Measurements from ENCODE around the gene SLBP.

SLBP gene

GRCh38 chr4:1663549-1663948 is 48.6 kb downstream of the SLBP start:
- Mint-ChIP-seq H3K27me3 (no peaks in the 10 kb centered on the region), H3K27ac (no peak overlapping the region), H3K36me3 (no peaks in the 10 kb centered on the region)

GRCh38 chr4:1661695-1662094 is 50.4 kb downstream of the SLBP start:
- no peaks in the 10 kb centered on the region for H3K36me3 Mint-ChIP-seq
- H3K27ac Mint-ChIP-seq = no peak overlapping the region
- H3K4me1 Mint-ChIP-seq = no peaks in the 10 kb centered on the region
- H3K9me3 Mint-ChIP-seq = no peaks in the 10 kb centered on the region
- H3K27me3 Mint-ChIP-seq = no peaks in the 10 kb centered on the region
- no peak overlapping the region for H3K4me3 Mint-ChIP-seq

More at GRCh38 chr4:1663549-1663948, 48.6 kb downstream of the SLBP start:
- H3K9me3 Mint-ChIP-seq = no peaks in the 10 kb centered on the region
- no peaks in the 10 kb centered on the region for H3K4me1 Mint-ChIP-seq
- no peak overlapping the region for H3K4me3 Mint-ChIP-seq

GRCh38 chr4:1660948-1661677 is 51.0 kb downstream of the SLBP start:
- Mint-ChIP-seq H3K4me3 (no peak overlapping the region), H3K4me1 (no peaks in the 10 kb centered on the region), H3K9me3 (no peaks in the 10 kb centered on the region), H3K27me3 (no peaks in the 10 kb centered on the region), H3K27ac (no peak overlapping the region), H3K36me3 (no peaks in the 10 kb centered on the region)

- Mint-ChIP-seq H3K27ac (no peak overlapping the region), H3K36me3 (no peaks in the 10 kb centered on the region), H3K27me3 (no peaks in the 10 kb centered on the region), H3K4me3 (no peak overlapping the region), H3K4me1 (no peaks in the 10 kb centered on the region), H3K9me3 (no peaks in the 10 kb centered on the region)
Observed at GRCh38 chr4:1659104-1660043, 52.7 kb downstream of the SLBP start.

- no peaks in the 10 kb centered on the region for H3K36me3 Mint-ChIP-seq
- no peaks in the 10 kb centered on the region for H3K4me1 Mint-ChIP-seq
- no peaks in the 10 kb centered on the region for H3K27me3 Mint-ChIP-seq
- H3K9me3 Mint-ChIP-seq = no peaks in the 10 kb centered on the region
- no peak overlapping the region for H3K4me3 Mint-ChIP-seq
- H3K27ac Mint-ChIP-seq = no peak overlapping the region
Observed at GRCh38 chr4:1658581-1658980, 53.5 kb downstream of the SLBP start.

- no peak overlapping the region for H3K4me3 Mint-ChIP-seq
- H3K36me3 Mint-ChIP-seq = no peaks in the 10 kb centered on the region
- H3K4me1 Mint-ChIP-seq = no peaks in the 10 kb centered on the region
- no peaks in the 10 kb centered on the region for H3K27me3 Mint-ChIP-seq
- H3K27ac Mint-ChIP-seq = no peak overlapping the region
- no peaks in the 10 kb centered on the region for H3K9me3 Mint-ChIP-seq
Observed at GRCh38 chr4:1658146-1658545, 54.0 kb downstream of the SLBP start.

GRCh38 chr4:1656986-1657385 is 55.1 kb downstream of the SLBP start:
- H3K4me3 Mint-ChIP-seq = no peak overlapping the region
- no peaks in the 10 kb centered on the region for H3K27me3 Mint-ChIP-seq
- no peaks in the 10 kb centered on the region for H3K9me3 Mint-ChIP-seq
- H3K27ac Mint-ChIP-seq = no peak overlapping the region
- no peaks in the 10 kb centered on the region for H3K4me1 Mint-ChIP-seq
- no peaks in the 10 kb centered on the region for H3K36me3 Mint-ChIP-seq

GRCh38 chr4:1656132-1656531 is 56.0 kb downstream of the SLBP start:
- H3K9me3 Mint-ChIP-seq = no peaks in the 10 kb centered on the region
- no peaks in the 10 kb centered on the region for H3K36me3 Mint-ChIP-seq
- H3K27me3 Mint-ChIP-seq = no peaks in the 10 kb centered on the region
- no peaks in the 10 kb centered on the region for H3K4me1 Mint-ChIP-seq
- no peak overlapping the region for H3K27ac Mint-ChIP-seq
- no peak overlapping the region for H3K4me3 Mint-ChIP-seq

GRCh38 chr4:1655676-1656075 is 56.4 kb downstream of the SLBP start:
- Mint-ChIP-seq H3K36me3 (no peaks in the 10 kb centered on the region), H3K27me3 (no peaks in the 10 kb centered on the region), H3K4me1 (no peaks in the 10 kb centered on the region), H3K9me3 (no peaks in the 10 kb centered on the region), H3K4me3 (no peak overlapping the region), H3K27ac (no peak overlapping the region)

GRCh38 chr4:1655081-1655480 is 57.0 kb downstream of the SLBP start:
- Mint-ChIP-seq H3K9me3 (no peaks in the 10 kb centered on the region), H3K27ac (no peak overlapping the region), H3K4me3 (no peak overlapping the region)

GRCh38 chr4:1654216-1654955 is 57.7 kb downstream of the SLBP start:
- H3K36me3 Mint-ChIP-seq = no peaks in the 10 kb centered on the region
- no peak overlapping the region for H3K27ac Mint-ChIP-seq
- H3K27me3 Mint-ChIP-seq = no peaks in the 10 kb centered on the region
- H3K4me1 Mint-ChIP-seq = no peaks in the 10 kb centered on the region
- H3K4me3 Mint-ChIP-seq = no peak overlapping the region
- H3K9me3 Mint-ChIP-seq = no peaks in the 10 kb centered on the region

More at GRCh38 chr4:1655081-1655480, 57.0 kb downstream of the SLBP start:
- Mint-ChIP-seq H3K4me1 (no peaks in the 10 kb centered on the region), H3K27me3 (no peaks in the 10 kb centered on the region), H3K36me3 (no peaks in the 10 kb centered on the region)

GRCh38 chr4:1653776-1654175 is 58.3 kb downstream of the SLBP start:
- H3K4me1 Mint-ChIP-seq = no peaks in the 10 kb centered on the region
- H3K36me3 Mint-ChIP-seq = no peaks in the 10 kb centered on the region
- no peaks in the 10 kb centered on the region for H3K9me3 Mint-ChIP-seq
- no peaks in the 10 kb centered on the region for H3K27me3 Mint-ChIP-seq
- no peak overlapping the region for H3K4me3 Mint-ChIP-seq
- no peak overlapping the region for H3K27ac Mint-ChIP-seq

- Mint-ChIP-seq H3K36me3 (peaks cover 2% of the 10 kb centered on the region), H3K27me3 (no peaks in the 10 kb centered on the region), H3K27ac (no peak overlapping the region), H3K4me3 (no peak overlapping the region), H3K4me1 (peaks cover 5% of the 10 kb centered on the region), H3K9me3 (no peaks in the 10 kb centered on the region)
Observed at GRCh38 chr4:1652088-1652487, 60.0 kb downstream of the SLBP start.

- no peaks in the 10 kb centered on the region for H3K9me3 Mint-ChIP-seq
- H3K27me3 Mint-ChIP-seq = no peaks in the 10 kb centered on the region
- H3K36me3 Mint-ChIP-seq = peaks cover 2% of the 10 kb centered on the region
- peak overlapping the region; percentile 23 for H3K27ac Mint-ChIP-seq
- no peak overlapping the region for H3K4me3 Mint-ChIP-seq
- peaks cover 5% of the 10 kb centered on the region for H3K4me1 Mint-ChIP-seq
Observed at GRCh38 chr4:1651609-1652008, 60.5 kb downstream of the SLBP start.

- H3K4me1 Mint-ChIP-seq = peaks cover 5% of the 10 kb centered on the region
- H3K9me3 Mint-ChIP-seq = no peaks in the 10 kb centered on the region
Observed at GRCh38 chr4:1648962-1649361, 63.2 kb downstream of the SLBP start.

More at GRCh38 chr4:1648962-1649361, 63.2 kb downstream of the SLBP start:
- Mint-ChIP-seq H3K27ac (no peak overlapping the region), H3K4me3 (no peak overlapping the region), H3K27me3 (no peaks in the 10 kb centered on the region), H3K36me3 (peaks cover 2% of the 10 kb centered on the region)
